Spinal cord (tissue), 10 donors: Measurements from ENCODE around the gene ATP7A. TPM values are rescaled to one million over a fixed set of nuclear protein-coding genes. Genes with fewer than 3 reads are reported as not detected.
"Not testable (repeated sequence)": the region's sequence is repeated elsewhere in the genome, so short reads cannot be mapped to it uniquely, and the experiment has no call there.

Experiments
- DNase-seq, 6 donors: peaks; one replicate each; pipeline versions ENCODE4 v3.0.0 to v3.0.0-alpha.2; 2013 to 2015; ENCODE audit warnings: low spot score in 6 of 6, low read depth in 4 of 6
- H3K27ac ChIP-seq: one replicate; pipeline ENCODE4 v1.5.1; 2013; ENCODE audit warnings: low read depth, low read length, control low read depth
- H3K27me3 ChIP-seq: one replicate; pipeline ENCODE4 v1.6.1; 2013; ENCODE audit warnings: low read length; ENCODE audit not compliant: control insufficient read depth, insufficient read depth
- H3K36me3 ChIP-seq: one replicate; pipeline ENCODE4 v1.6.1; 2013; ENCODE audit warnings: low read length; ENCODE audit not compliant: control insufficient read depth, insufficient read depth
- H3K4me1 ChIP-seq: one replicate; pipeline ENCODE4 v1.6.1; 2013; ENCODE audit warnings: low read length; ENCODE audit not compliant: control insufficient read depth, insufficient read depth
- H3K4me3 ChIP-seq: one replicate; pipeline ENCODE4 v1.5.1; 2013; ENCODE audit warnings: low read depth, low read length, control low read depth
- H3K9me3 ChIP-seq: one replicate; pipeline ENCODE4 v1.6.1; 2013; ENCODE audit warnings: low read length; ENCODE audit not compliant: control insufficient read depth, insufficient read depth
- WGBS: methylation state at CpG from one replicate; pipeline ENCODE4 v1.1.5; 2013; ENCODE audit warnings: missing lambda C conversion rate; ENCODE audit not compliant: insufficient coverage; 5-methylcytosine and 5-hydroxymethylcytosine counted together
- long read RNA-seq, 4 donors: transcript quantifications; one replicate each; lab custom pipeline, GENCODE V29; 2026
- polyA plus RNA-seq, 2 donors: library from polyadenylated mRNA; unstranded; fragments of 120-200 nt; gene quantifications; one replicate each; pipeline ENCODE4 v1.2.1, GENCODE V29; 2013; ENCODE audit not compliant: insufficient read length in 2 of 2
- total RNA-seq, 2 donors: library from RNA; depleted of rRNA in 1 of 2; stranded (reverse); fragments of 120-200 nt in 1 of 2; fragments of >200 nt in 1 of 2; gene quantifications; one replicate each; pipeline versions ENCODE4 v1.2.3 to v1.2.4, GENCODE V29; 2013 to 2014
- donor health status: healthy.

Gene ATP7A
- total RNA-seq (10 to 100 TPM; 16.6 to 19.8 TPM), polyA plus RNA-seq (1 to 10 TPM; 7.2 to 8.6 TPM)
- long read RNA-seq, donor 1, full-length matches to known transcripts: 2 of 2 reads
- long read RNA-seq, donor 1, partial matches to known transcripts: 0 of 2 reads
- long read RNA-seq, donor 1, other reads (novel, unspliced or antisense): 0 of 2 reads
- long read RNA-seq, donor 2: 0 reads
- long read RNA-seq, donor 3: 0 reads
- long read RNA-seq, donor 4, full-length matches to known transcripts: 1 of 1 reads
- long read RNA-seq, donor 4, partial matches to known transcripts: 0 of 1 reads
- long read RNA-seq, donor 4, other reads (novel, unspliced or antisense): 0 of 1 reads

- Histone ChIP-seq H3K4me1 (peaks cover 4% of the 10 kb centered on the region), H3K36me3 (no peaks in the 10 kb centered on the region), H3K27me3 (no peaks in the 10 kb centered on the region), H3K4me3 (peak within 1 kb of the TSS; percentile 61), H3K9me3 (no peaks in the 10 kb centered on the region), H3K27ac (peak within 1 kb of the TSS; percentile 73)
- DNase-seq: peak in 4 of 6 donors; percentile 50 to 96 (median 84)
- 25% methylated on average over 35 of the region's 36 CpGs for WGBS
Measured at GRCh38 chrX:77910108-77910840, at the start of gene ATP7A. Gene ATP7A (plus strand): TSS chrX:77910693. CDS start chrX:77971642, 60,949 bp downstream.

DNA sequence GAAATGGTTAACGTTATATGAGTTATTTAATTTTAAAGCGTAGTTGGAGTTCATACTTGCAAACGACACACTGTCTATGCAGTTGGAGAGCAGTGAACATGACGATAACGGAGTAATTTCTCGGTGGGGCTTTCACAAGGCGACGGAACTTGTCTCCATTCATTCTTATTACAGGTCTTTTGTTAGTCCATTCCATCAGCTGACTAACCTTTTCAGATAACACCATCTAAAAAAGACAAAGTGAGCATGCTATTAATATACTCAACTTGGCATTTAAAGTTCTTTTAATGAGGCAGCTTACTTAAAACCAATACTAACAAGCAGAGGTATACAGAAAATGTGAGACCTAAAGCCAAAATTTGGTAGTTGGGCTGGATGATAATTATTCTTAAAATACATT, 35.1 kb upstream of the ATP7A start:
- no peak overlapping the region for H3K27ac ChIP-seq
- H3K4me1 ChIP-seq: no peaks in the 10 kb centered on the region
- H3K36me3 ChIP-seq: peaks cover 3% of the 10 kb centered on the region
- no peaks in the 10 kb centered on the region for H3K27me3 ChIP-seq
- no peaks in the 10 kb centered on the region for H3K9me3 ChIP-seq
- no CpG with 5 or more reads among the region's 8 CpGs for WGBS
- DNase-seq: no peak
- H3K4me3 ChIP-seq: no peak overlapping the region

DNA sequence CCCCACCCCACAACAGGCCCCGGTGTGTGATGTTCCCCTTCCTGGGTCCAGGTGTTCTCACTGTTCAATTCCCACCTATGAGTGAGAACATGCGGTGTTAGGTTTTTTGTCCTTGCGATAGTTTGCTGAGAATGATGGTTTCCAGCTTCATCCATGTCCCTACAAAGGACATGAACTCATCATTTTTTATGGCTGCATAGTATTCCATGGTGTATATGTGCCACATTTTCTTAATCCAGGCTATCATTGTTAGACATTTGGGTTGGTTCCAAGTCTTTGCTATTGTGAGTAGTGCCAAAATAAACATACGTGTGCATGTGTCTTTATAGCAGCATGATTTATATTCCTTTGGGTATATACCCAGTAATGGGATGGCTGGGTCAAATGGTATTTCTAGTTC, 29.1 kb upstream of the ATP7A start:
- H3K27ac ChIP-seq, H3K36me3 ChIP-seq, H3K4me1 ChIP-seq, H3K9me3 ChIP-seq, H3K4me3 ChIP-seq, H3K27me3 ChIP-seq, DNase-seq: not testable (repeated sequence)
- WGBS: no CpG with 5 or more reads among the region's 4 CpGs

DNA sequence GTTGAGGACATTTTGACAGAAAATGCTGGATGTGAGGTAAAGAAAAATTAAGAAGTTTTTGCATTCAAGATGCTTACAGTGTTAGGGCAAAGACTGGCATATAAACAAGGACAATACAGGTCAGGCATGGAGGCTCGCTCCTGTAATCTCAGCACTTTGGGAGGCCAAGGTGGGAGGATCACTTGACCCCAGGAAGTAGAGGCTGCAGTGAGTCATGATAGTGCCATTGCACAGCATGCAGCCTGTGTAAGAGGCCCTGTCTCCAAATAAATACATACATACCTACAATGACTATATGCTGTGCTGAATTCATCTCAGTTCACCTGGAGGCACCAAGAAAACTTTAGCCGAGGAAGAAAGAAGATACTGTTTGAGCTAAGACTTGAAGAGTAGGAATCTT, 17.6 kb upstream of the ATP7A start:
- no CpG with 5 or more reads among the region's 2 CpGs for WGBS
- H3K27me3 ChIP-seq: no peaks in the 10 kb centered on the region
- DNase-seq: no peak
- no peaks in the 10 kb centered on the region for H3K36me3 ChIP-seq
- H3K4me3 ChIP-seq: no peak overlapping the region
- H3K27ac ChIP-seq: no peak overlapping the region
- no peaks in the 10 kb centered on the region for H3K9me3 ChIP-seq
- peaks cover 5% of the 10 kb centered on the region for H3K4me1 ChIP-seq

DNA sequence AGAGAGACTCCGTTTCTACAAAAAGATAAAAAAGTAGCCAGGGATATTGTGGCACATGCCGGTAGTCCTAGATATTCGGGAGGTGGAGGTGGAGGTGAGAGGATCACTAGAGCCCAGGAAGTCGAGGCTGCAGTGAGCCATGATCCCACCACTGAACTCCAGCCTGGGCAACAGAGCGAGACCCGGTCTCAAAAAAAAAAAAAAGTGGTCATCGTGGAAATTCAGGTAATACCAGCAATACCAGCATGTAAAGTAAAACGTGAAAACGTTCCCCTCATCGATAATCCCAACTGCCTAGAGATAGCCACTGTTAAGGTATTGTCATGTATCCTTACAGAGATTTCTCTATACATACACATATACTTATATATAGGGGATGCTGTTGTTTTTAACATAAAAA, 16.8 kb upstream of the ATP7A start:
- DNase-seq: no peak
- Histone ChIP-seq H3K27ac (no peak overlapping the region), H3K27me3 (no peaks in the 10 kb centered on the region), H3K4me1 (peaks cover 5% of the 10 kb centered on the region), H3K4me3 (no peak overlapping the region), H3K9me3 (no peaks in the 10 kb centered on the region), H3K36me3 (no peaks in the 10 kb centered on the region)
- WGBS: 86% methylated on average over 2 of the region's 10 CpGs

- 32% methylated on average over 44 of the region's 49 CpGs for WGBS
Measured at GRCh38 chrX:77894921-77895886, 15.3 kb upstream of the ATP7A start, which contains the start of gene MAGT1. Gene MAGT1 (minus strand): TSS chrX:77895435. CDS start chrX:77895410, 25 bp downstream.

DNA sequence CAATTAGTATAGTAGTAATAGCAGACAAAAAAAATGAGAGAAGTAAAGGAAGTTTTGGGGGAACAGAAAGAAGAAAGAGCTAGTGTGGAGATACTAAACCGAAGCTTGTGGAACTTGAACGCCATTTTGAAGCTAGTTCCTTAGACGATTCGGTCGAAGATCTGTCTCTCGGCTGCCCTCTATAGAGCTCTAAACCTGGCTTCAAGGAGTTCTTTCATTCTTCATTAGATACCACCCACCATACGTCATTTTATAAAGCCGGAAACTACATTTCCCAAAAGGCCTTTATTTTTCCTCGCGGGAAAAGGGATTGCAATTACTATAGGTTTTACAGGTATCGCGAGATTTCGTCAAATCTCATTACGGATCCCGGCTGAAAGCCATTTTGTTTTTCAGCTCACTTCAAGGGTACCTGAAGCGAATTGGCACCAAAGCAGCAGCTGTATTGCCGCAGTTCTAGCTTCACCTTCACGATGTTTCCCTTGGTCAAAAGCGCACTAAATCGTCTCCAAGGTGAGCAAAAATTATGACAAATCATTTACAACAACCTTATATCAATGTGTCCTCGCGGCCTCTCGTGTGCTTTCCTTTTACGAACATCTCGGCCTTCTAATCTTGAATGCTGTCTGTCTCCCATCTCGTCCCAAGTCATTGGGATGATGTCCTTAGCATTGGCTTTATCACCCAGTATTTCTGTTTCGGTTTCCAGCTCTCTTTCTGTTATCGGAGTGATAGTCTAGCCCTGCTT, 11.2 kb upstream of the ATP7A start, which contains the start of gene COX7B:
Gene COX7B (plus strand): TSS at position 388 of the 748 bp plus-strand sequence. CDS start 86 bp downstream, at position 474.
- Histone ChIP-seq H3K36me3 (peaks cover 1% of the 10 kb centered on the region), H3K4me1 (peaks cover 5% of the 10 kb centered on the region), H3K9me3 (peaks cover 1% of the 10 kb centered on the region), H3K27me3 (no peaks in the 10 kb centered on the region), H3K27ac (peak within 1 kb of the TSS; percentile 87), H3K4me3 (peak within 1 kb of the TSS; percentile 51)
- peak; percentile 85 to 99 (median 90) for DNase-seq
- 29% methylated on average over 18 of the region's 28 CpGs for WGBS

More at GRCh38 chrX:77894921-77895886, 15.3 kb upstream of the ATP7A start, which contains the start of gene MAGT1:
- peaks cover 5% of the 10 kb centered on the region for H3K4me1 ChIP-seq
- H3K9me3 ChIP-seq: peaks cover 1% of the 10 kb centered on the region
- peak within 1 kb of the TSS; percentile 54 for H3K4me3 ChIP-seq
- DNase-seq: peak; percentile 82 to 99 (median 92)
- no peaks in the 10 kb centered on the region for H3K27me3 ChIP-seq
- peak within 1 kb of the TSS; percentile 88 for H3K27ac ChIP-seq
- no peaks in the 10 kb centered on the region for H3K36me3 ChIP-seq

DNA sequence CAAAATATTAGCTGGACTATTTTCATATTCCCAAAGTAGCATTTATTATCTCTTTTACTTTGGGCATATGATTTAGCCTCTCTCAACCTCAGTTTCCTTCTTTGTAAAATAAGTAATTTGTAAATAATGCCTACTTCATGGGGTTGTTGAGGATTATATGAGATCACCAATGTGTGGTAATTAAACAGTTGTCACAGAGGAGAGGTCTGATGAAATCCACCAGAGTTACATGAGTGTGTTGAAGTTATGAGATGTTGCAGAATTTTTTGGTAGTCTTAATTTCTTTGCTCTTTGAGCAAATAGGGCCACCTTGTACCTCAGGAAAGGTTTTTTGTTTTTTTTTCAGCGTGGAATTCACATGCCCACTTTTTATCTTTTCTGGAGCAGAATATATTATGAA, 9.8 kb upstream of the ATP7A start:
- Histone ChIP-seq H3K27me3 (no peaks in the 10 kb centered on the region), H3K27ac (no peak overlapping the region), H3K4me1 (peaks cover 5% of the 10 kb centered on the region), H3K36me3 (peaks cover 4% of the 10 kb centered on the region), H3K9me3 (peaks cover 1% of the 10 kb centered on the region), H3K4me3 (peak overlapping the region; percentile 51)
- no CpG with 5 or more reads among the region's 1 CpG for WGBS
- no peak for DNase-seq
